Fibroblast of skin of back (primary cell): ENCODE data around the gene SIRT5.

ENCODE experiments used
- DNase-seq: peaks from one replicate; pipeline ENCODE4 v3.0.0-alpha.2; 2013

Gene SIRT5

GRCh38 chr6:13553646-13554045, 20.8 kb upstream of the SIRT5 start:
- DNase-seq, result peak; percentile 13

- peak; percentile 42 for DNase-seq
Observed at GRCh38 chr6:13554929-13555333, 19.5 kb upstream of the SIRT5 start.

- no peak for DNase-seq
Observed at GRCh38 chr6:13557841-13558240, 16.6 kb upstream of the SIRT5 start.

GRCh38 chr6:13558718-13559117, 15.7 kb upstream of the SIRT5 start:
- DNase-seq, result no peak

DNA sequence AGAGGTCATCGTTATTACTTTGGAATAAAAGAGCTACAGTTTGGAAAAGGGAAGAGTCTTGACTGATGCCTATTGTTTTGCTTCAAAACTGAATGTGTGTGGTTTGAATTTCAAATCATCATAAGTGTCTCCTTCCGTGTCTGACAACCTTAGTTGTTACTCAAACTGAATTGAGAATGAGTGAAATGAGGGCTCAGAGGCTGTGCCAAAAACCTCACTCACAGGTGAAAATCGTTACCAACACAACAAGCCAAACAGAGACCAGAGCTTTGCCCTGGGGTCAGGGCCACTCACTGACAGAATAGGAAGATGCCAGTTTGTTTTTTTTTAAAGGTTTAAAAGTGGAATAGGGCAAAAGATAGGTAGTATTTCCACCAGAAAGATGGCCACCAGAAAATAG, 15.2 kb upstream of the SIRT5 start:
- DNase-seq, result no peak

- DNase-seq, result no peak
Observed at GRCh38 chr6:13559968-13560650, 14.3 kb upstream of the SIRT5 start.

- no peak for DNase-seq
Observed at GRCh38 chr6:13560651-13561044, 13.8 kb upstream of the SIRT5 start.

GRCh38 chr6:13561624-13562267, 12.7 kb upstream of the SIRT5 start:
- DNase-seq, result no peak

DNA sequence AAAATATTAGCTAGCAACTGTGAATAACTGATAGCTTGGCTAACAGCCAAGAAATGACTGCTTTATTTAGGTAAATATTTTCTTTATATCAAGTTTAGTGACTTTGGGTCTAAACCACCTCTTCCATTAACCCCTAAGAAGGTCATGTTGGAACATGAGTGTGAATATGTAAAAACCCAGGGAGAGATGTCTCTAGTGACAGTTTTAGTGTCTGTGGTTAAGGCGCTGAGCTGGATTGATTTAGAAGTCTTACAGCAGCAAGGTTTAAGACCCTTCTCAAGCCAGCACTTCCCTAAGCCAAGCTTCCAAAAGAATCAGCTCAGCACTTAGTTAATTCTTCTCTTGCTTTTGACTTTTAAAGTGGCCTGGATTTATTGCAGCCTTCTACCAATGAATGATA, 11.4 kb upstream of the SIRT5 start:
- DNase-seq, result no peak

GRCh38 chr6:13565921-13566320, 8.5 kb upstream of the SIRT5 start:
- DNase-seq, result no peak

GRCh38 chr6:13566500-13566899, 7.9 kb upstream of the SIRT5 start:
- no peak for DNase-seq

DNA sequence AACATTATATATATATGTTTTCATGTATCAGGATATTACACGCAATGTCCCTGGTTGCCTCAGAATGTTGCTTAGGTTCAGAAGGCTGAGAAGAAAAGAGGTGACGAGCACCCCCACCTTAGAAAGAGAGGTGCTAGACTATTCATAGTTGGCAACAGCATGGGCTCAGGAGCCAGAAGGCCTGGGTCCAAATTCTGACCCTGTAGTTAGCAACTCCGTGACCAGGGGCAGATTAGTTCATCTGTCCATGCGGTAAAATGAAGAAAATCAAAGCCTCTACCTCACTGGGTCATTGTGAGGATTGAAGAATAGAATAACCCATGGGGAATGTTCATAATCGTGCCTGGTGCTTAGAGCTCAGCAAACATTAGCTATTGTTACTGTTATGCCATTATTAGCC, 5.4 kb upstream of the SIRT5 start:
- DNase-seq, result no peak

DNA sequence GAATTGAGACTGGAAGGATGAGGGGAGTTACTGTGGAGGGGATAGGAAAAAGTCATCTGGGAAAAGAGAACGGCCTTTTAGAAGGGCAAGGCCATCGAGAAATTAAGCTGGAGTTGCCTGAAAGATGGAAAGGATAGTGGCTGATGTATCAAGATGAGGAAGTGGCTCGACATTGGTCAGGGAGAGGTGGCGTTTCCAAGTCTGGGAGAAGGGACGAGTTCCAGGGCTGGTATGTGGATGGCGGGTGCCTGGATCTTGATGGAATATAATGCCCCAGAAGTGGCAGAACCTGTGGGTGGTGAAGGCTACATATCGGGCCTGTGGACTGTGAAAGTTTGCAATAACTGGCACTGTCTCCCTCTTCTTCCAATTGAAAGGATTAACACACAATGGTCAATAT, 2.2 kb upstream of the SIRT5 start:
- DNase-seq, result no peak

DNA sequence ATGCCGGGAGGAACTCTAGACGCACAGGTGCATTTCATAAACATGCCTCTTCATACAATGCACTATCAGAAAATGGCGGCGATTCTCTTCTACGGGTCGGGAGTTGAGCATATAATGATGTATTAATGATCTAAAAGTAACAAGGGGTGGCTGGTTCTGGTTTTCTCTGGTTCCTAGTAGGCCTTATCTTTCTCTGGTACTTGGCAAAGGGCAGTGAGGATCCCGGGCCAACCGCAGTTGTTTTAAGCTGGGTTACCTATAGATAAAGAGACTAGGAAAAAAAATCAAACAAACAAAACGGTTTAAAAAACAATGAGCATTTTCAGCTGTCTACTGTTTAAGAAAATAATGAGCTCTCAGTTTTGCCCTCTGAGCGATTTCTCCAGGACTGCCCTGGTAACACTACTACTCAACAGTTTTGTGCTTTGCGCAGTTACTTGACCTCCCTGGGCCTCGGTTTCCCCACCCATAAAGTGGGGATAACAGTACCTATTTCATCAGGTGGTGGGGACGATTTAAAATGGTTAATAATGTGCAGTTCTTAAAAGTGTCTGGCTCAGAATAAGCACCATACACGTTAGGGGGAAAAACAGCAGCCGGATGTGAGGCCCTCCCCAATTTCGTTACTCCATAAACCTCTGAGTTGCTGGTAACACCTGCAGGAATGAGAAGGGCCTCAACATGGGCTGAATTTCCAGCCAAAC, 1.3 kb upstream of the SIRT5 start:
- DNase-seq, result no peak

DNA sequence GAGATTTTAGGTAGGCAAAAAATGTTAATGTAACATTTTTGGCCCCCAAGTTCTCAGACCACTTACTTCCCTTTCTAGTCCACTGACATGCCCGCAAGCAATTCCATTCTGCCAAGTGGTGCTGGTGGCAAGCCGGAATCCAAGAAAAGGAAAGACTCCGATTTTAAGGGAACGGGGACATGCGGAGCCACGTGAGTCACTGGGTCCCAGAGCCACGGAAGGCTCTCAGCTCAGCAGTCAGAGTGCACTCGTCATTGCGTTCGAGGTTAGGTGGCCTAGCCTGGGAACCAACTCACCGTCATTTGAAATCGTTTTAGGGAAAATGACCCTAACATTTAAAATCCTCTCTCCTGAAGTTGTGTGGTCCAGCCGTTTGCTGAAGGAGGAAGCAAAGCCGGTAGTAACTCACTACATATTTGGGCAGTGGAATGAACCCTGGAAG, 711 bp upstream of the SIRT5 start:
- DNase-seq, result peak; percentile 55

GRCh38 chr6:13574149-13574570, 241 bp upstream of the SIRT5 start:
- peak; percentile 92 for DNase-seq

DNA sequence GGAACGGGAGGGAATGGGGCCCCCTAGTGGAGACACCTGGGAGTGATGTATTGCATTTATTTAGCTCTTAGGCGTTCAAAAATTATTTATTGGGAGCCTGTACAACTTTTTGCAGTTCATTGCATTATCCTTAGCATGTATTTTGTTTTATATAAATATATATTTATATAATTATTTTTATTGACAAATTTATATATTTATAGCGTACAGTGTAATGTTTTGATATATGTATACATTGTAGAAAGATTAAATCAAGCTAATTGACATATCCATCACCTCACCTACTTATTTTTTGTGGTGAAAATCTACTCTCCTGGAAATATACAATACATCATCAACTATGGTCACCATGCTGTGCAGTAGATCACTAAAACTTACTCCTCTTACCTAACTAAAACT, 975 bp downstream of the SIRT5 start:
- DNase-seq, result no peak

DNA sequence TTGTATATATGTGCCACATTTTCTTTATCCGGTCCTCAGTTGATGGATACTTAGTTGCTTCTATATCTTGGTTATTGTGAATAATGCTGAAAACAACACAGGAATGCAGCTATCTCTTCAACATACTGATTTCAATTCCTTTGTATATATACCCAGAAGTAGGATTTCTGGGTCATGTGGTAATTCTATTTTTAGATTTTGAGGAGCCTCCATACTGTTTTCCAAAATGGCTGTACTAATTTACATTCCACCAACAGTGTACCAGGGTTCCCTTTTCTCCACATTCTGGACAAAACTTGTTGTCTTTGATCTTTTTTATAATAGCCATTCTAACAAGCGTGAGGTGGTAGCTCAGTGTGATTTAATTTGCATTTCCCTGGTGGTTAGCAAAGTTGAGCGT, 1.6 kb downstream of the SIRT5 start:
- no peak for DNase-seq

DNA sequence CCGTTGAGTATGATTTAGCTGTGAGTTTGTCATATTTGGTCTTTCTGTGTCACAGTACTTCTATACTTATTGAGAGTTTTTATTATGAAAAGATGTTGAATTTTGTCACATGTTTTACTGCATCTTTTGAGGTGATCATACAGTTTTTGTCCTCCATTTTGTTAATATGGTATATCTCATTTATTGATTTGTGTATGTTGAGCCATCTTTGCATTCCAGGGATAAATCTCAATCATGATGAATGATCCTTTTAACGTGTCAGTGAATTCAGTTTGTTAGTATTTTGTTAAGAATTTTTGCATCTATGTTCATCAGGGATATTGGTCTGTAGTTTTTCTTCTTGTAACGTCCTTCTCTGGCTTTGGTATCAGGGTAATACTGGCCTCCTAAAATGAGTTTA, 3.5 kb downstream of the SIRT5 start:
- DNase-seq, result no peak

- no peak for DNase-seq
Observed at GRCh38 chr6:13579911-13580310, 5.5 kb downstream of the SIRT5 start.

GRCh38 chr6:13581700-13582229, 7.4 kb downstream of the SIRT5 start:
- DNase-seq, result no peak

- peak; percentile 42 for DNase-seq
Observed at GRCh38 chr6:13586603-13587542, 12.5 kb downstream of the SIRT5 start.

DNA sequence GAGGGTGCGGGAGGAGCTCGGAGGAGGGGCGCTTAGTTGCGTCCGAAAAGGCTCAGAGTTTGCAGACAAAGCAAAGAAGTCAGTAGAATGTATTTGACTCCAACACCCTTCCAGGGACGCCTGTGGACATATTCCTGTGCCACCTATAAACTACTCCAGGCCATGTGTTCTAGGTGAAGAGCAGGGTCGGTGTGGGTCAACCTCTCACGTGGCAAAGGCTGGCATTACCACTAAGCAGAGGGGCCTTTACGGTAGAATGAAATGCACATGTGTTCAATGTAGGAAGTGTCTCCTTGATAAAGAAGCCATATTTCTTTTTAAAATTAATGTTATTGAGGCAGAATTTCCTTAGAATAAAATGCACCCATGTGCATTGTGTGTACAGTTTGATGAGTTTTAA, 15.4 kb downstream of the SIRT5 start:
- no peak for DNase-seq
